WERI-Rb-1 (cell line): ENCODE results near the gene SH3BP4.

ENCODE experiments used
- DNase-seq: peaks from one replicate; pipeline ENCODE4 v3.0.0-alpha.2; 2020
- H3K27ac ChIP-seq: fragments of 250-450 bp; sonication (Bioruptor Pico); 2 replicates; pipeline ENCODE4 v1.5.1; 2020; ENCODE audit warnings: mild to moderate bottlenecking, moderate library complexity
- H3K27me3 ChIP-seq: fragments of 250-450 bp; sonication (Bioruptor Pico); 2 replicates; pipeline ENCODE4 v1.5.1; 2021; ENCODE audit warnings: mild to moderate bottlenecking, low read depth, moderate library complexity; ENCODE audit not compliant: insufficient read depth, severe bottlenecking
- H3K36me3 ChIP-seq: fragments of 250-450 bp; sonication (Bioruptor Pico); 2 replicates; pipeline ENCODE4 v1.5.1; 2020; ENCODE audit warnings: mild to moderate bottlenecking, moderate library complexity
- H3K4me3 ChIP-seq: 2 replicates; pipeline ENCODE4 v1.5.1; 2011; ENCODE audit warnings: low read depth, mild to moderate bottlenecking, control low read depth, low read length
- H3K9me3 ChIP-seq: fragments of 250-450 bp; sonication (Bioruptor Pico); 2 replicates; pipeline ENCODE4 v1.5.1; 2021; ENCODE audit warnings: mild to moderate bottlenecking, moderate library complexity; ENCODE audit not compliant: severe bottlenecking
- TF ChIP-seq, protein P1 (sequence below): IDR thresholded peaks from 2 replicates; pipeline ENCODE4 v1.5.1; 2011; ENCODE audit warnings: low read depth, mild to moderate bottlenecking, control low read depth, inconsistent platforms, low read length

Gene SH3BP4

DNA sequence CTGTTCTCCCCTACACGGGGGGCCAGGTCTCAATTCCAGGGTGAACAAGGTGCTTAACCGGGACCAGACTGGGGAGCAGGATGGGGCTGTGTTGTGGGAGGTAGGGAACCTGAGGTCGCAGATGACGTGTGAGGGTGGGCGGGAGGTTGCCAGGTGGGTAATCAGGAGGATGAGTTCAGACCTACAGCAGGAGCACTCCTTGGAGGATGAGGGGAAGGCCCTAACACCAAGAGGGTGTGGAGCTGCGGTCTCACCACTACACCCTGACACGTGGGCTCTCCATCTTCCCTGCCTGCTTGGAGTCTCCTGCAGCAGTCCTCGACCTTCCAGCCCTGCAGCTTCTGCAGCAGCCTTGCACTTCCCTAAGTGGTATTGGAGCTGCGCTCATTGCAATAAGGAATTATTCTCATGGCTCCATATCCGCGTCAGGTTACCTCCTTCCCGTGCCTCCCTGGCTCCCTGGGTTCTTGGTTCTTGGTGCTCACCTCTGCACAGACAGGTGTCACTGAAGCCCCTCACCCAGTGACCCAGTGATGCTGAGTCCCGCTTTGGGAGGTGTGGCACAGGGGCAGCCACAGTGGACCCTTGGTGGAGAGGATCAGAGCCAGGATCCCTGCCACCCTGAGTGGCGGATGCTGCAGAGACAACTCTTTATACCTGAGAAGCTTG, 15.5 kb downstream of the SH3BP4 start:
- no peak overlapping the region for H3K27ac ChIP-seq
- H3K9me3 ChIP-seq, result no peaks in the 10 kb centered on the region
- H3K4me3 ChIP-seq, result no peak overlapping the region
- no peak for DNase-seq
- peaks cover 35% of the 10 kb centered on the region for H3K36me3 ChIP-seq
- TF ChIP-seq, protein P1, sequence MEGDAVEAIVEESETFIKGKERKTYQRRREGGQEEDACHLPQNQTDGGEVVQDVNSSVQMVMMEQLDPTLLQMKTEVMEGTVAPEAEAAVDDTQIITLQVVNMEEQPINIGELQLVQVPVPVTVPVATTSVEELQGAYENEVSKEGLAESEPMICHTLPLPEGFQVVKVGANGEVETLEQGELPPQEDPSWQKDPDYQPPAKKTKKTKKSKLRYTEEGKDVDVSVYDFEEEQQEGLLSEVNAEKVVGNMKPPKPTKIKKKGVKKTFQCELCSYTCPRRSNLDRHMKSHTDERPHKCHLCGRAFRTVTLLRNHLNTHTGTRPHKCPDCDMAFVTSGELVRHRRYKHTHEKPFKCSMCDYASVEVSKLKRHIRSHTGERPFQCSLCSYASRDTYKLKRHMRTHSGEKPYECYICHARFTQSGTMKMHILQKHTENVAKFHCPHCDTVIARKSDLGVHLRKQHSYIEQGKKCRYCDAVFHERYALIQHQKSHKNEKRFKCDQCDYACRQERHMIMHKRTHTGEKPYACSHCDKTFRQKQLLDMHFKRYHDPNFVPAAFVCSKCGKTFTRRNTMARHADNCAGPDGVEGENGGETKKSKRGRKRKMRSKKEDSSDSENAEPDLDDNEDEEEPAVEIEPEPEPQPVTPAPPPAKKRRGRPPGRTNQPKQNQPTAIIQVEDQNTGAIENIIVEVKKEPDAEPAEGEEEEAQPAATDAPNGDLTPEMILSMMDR, result no peak
- H3K27me3 ChIP-seq, result no peaks in the 10 kb centered on the region

DNA sequence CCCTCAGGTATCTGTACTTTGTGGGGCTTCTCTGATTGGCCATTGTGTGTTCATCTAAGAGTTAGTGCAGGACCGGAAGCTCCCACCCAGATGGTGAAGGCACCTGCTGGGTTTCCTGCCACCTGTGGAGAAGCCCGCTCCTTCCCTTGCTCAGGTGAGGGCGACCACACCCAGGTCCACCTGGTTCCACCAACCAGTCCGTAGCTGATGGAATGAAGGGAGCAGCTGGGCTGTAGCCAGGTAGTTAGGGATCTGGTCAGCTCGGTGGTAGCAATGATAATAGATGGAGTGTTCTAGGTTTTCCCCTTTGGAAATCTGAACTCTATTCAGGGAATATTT, 16.0 kb downstream of the SH3BP4 start:
- no peaks in the 10 kb centered on the region for H3K9me3 ChIP-seq
- TF ChIP-seq, protein P1, result no peak
- no peaks in the 10 kb centered on the region for H3K27me3 ChIP-seq
- no peak overlapping the region for H3K4me3 ChIP-seq
- H3K36me3 ChIP-seq, result peaks cover 35% of the 10 kb centered on the region
- no peak for DNase-seq
- H3K27ac ChIP-seq, result no peak overlapping the region

DNA sequence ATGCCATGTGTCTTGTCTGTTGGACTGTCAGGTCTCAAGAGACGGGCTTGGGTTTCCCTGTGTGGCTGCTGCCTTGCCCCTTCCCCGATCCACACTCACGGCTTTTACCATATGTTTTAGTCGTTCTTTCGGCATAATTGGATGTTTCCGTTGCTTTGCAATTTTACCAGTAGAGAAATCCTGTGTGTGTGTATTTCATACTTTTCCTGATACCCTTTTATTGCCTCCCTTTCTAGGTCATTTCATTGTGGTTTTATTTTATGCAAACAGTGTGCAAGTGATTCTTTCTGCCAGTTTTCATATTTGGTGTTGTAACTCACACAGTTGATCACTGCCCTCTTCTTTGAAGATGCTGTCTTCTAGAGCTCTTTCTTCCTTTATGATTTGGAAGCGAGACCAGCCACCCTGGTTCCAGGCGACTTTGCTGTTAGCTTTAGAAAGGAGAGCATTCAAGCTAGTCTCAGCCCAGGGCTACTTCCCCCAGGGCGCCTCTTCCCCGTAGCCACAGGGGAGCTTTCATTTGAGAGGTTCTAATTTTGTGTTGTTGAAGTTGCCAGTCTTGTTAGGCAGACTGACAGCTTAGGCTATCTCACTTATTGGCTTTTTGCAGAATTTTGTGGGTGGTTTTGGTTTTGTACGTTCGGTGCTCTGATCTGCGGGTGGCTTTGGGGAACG, 17.0 kb downstream of the SH3BP4 start:
- peaks cover 37% of the 10 kb centered on the region for H3K36me3 ChIP-seq
- no peaks in the 10 kb centered on the region for H3K9me3 ChIP-seq
- DNase-seq, result no peak
- no peaks in the 10 kb centered on the region for H3K27me3 ChIP-seq
- TF ChIP-seq, protein P1, result no peak
- no peak overlapping the region for H3K27ac ChIP-seq
- H3K4me3 ChIP-seq, result no peak overlapping the region

DNA sequence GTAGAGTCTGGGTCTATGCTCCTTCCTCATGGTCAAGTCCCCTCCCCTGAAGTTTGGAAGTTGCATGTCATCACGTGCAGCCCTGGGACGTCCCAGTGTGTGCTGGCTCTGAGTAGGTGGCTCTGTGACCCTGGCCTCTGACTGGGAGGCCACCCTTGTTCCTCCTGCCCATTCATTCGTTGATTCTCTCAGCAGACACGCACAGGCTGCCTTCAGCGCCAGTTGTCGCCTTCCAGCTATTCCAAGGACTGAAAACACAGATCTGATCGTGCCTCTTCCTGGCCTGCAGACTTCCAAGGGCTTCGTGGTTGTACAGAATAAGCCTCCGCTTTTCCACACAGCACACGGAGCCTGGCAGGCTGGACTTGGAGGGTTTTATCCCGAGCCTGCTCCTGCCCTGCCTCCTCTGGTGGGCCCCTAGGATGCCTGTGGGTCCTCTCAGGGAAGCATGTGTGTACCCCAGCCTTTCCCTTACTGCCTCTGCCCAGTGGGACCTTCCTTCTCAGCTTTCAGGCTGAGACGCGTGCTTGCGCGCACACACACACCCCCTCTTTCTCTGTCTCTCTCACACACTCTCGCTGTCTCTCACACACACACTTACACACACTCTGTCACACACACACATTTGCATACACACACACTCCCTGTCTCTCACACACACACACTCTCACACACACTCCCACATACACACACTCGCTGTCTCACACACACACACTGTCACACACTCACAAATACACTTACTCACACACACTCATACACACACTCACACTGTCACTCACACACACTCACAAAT, 17.7 kb downstream of the SH3BP4 start:
- no peak overlapping the region for H3K4me3 ChIP-seq
- no peak overlapping the region for H3K27ac ChIP-seq

DNA sequence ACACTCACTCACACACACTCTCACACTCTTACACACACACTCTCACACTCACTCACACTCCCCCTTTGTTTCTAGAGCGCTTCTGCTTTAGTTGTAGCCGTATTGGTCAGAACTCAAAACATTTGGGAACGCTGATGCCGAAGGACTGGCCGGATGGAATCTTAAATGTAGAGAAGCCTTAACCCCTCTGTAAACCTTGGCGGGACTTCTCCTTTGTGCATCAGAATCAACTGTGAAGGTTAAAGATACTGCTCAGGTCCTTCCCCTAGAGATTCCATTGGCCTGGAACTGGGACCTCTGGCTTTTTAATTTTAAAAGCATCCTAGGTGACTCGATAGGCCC, 18.3 kb downstream of the SH3BP4 start:
- Histone ChIP-seq H3K27ac (no peak overlapping the region), H3K36me3 (peaks cover 33% of the 10 kb centered on the region), H3K27me3 (no peaks in the 10 kb centered on the region), H3K9me3 (no peaks in the 10 kb centered on the region), H3K4me3 (no peak overlapping the region)
- TF ChIP-seq, protein P1, result no peak
- no peak for DNase-seq

More for the DNA sequence above, 17.7 kb downstream of the SH3BP4 start:
- no peaks in the 10 kb centered on the region for H3K27me3 ChIP-seq
- no peaks in the 10 kb centered on the region for H3K9me3 ChIP-seq
- H3K36me3 ChIP-seq, result peaks cover 38% of the 10 kb centered on the region
- no peak for DNase-seq
- TF ChIP-seq, protein P1, result no peak
